Astrocyte (in vitro differentiated cells and primary cell): ENCODE data around the gene SLIT3. TPM values are rescaled to one million over a fixed set of nuclear protein-coding genes. Genes with fewer than 3 reads are reported as not detected.

ENCODE experiments used
- DNase-seq: peaks from one replicate; pipeline ENCODE4 v3.0.0-alpha.2; 2010; ENCODE audit warnings: low read depth
- FAIRE-seq: peaks from 2 replicates; lab custom pipeline; 2011; peaks lifted over from hg19 to GRCh38; lab: Jason Lieb, UNC
- H2AFZ ChIP-seq: 2 replicates; pipeline ENCODE4 v1.6.0; 2012; ENCODE audit warnings: low read depth, low read length, inconsistent platforms
- H3K27ac ChIP-seq: 2 replicates; pipeline ENCODE4 v1.5.1; 2011; ENCODE audit warnings: low read depth, low read length, inconsistent platforms
- H3K27me3 ChIP-seq: 2 replicates; pipeline ENCODE4 v1.6.0; 2011; ENCODE audit warnings: low read length, inconsistent platforms; ENCODE audit not compliant: insufficient read depth
- H3K36me3 ChIP-seq: 2 replicates; pipeline ENCODE4 v1.5.1; 2011; ENCODE audit warnings: low read length, inconsistent platforms; ENCODE audit not compliant: insufficient read depth
- H3K4me1 ChIP-seq: 2 replicates; pipeline ENCODE4 v1.5.1; 2011; ENCODE audit warnings: low read length, inconsistent platforms; ENCODE audit not compliant: insufficient read depth
- H3K4me2 ChIP-seq: 2 replicates; pipeline ENCODE4 v1.6.0; 2012; ENCODE audit warnings: low read length, inconsistent platforms
- H3K4me3 ChIP-seq: 2 replicates; pipeline ENCODE4 v1.5.1; 2011; ENCODE audit warnings: low read depth, mild to moderate bottlenecking, low read length, inconsistent platforms; ENCODE audit not compliant: insufficient read depth
- H3K79me2 ChIP-seq: 2 replicates; pipeline ENCODE4 v1.6.0; 2012; ENCODE audit warnings: mild to moderate bottlenecking, low read length, inconsistent platforms; ENCODE audit not compliant: insufficient read depth
- H3K9ac ChIP-seq: 2 replicates; pipeline ENCODE4 v1.6.0; 2012; ENCODE audit warnings: mild to moderate bottlenecking, low read length, inconsistent platforms
- H3K9me3 ChIP-seq: 2 replicates; pipeline ENCODE4 v1.5.1; 2012; ENCODE audit warnings: low read depth, mild to moderate bottlenecking, low read length, inconsistent platforms; ENCODE audit not compliant: insufficient read depth
- H4K20me1 ChIP-seq: 2 replicates; pipeline ENCODE4 v1.6.0; 2012; ENCODE audit warnings: low read length, inconsistent platforms; ENCODE audit not compliant: insufficient read depth
- H3K27ac Mint-ChIP-seq: one replicate; pipeline ENCODE4 v1.8.0; 2021; ENCODE audit warnings: mild to moderate bottlenecking, mixed read lengths; ENCODE audit not compliant: unreplicated experiment
- H3K27me3 Mint-ChIP-seq: one replicate; pipeline ENCODE4 v1.8.0; 2021; ENCODE audit warnings: low read depth, mixed read lengths; ENCODE audit not compliant: unreplicated experiment
- H3K36me3 Mint-ChIP-seq: one replicate; pipeline ENCODE4 v1.8.0; 2021; ENCODE audit warnings: low read depth, mixed read lengths; ENCODE audit not compliant: unreplicated experiment
- H3K4me1 Mint-ChIP-seq: one replicate; pipeline ENCODE4 v1.8.0; 2021; ENCODE audit warnings: low read depth, mixed read lengths; ENCODE audit not compliant: unreplicated experiment
- H3K4me3 Mint-ChIP-seq: one replicate; pipeline ENCODE4 v1.8.0; 2021; ENCODE audit warnings: mild to moderate bottlenecking, moderate library complexity, mixed read lengths; ENCODE audit not compliant: unreplicated experiment
- H3K9me3 Mint-ChIP-seq: one replicate; pipeline ENCODE4 v1.8.0; 2021; ENCODE audit warnings: mild to moderate bottlenecking, mixed read lengths; ENCODE audit not compliant: unreplicated experiment
- EZH2 ChIP-seq: IDR thresholded peaks from 2 replicates; pipeline ENCODE4 v1.6.1; 2012; ENCODE audit warnings: mild to moderate bottlenecking, low read length, inconsistent platforms; ENCODE audit not compliant: insufficient read depth
- total RNA-seq: library from RNA; stranded (reverse); gene quantifications from 2 replicates; pipeline ENCODE4 v1.2.1, GENCODE V29; 2021
- TF ChIP-seq, protein P1 (sequence below): IDR thresholded peaks from 2 replicates; pipeline ENCODE4 v1.5.1; 2011; ENCODE audit warnings: low read depth, mild to moderate bottlenecking, inconsistent platforms, low read length, moderate library complexity; ENCODE audit not compliant: insufficient read depth

SLIT3 gene
- total RNA-seq, 1 donor from 2014 or later = 20.7 TPM

DNA sequence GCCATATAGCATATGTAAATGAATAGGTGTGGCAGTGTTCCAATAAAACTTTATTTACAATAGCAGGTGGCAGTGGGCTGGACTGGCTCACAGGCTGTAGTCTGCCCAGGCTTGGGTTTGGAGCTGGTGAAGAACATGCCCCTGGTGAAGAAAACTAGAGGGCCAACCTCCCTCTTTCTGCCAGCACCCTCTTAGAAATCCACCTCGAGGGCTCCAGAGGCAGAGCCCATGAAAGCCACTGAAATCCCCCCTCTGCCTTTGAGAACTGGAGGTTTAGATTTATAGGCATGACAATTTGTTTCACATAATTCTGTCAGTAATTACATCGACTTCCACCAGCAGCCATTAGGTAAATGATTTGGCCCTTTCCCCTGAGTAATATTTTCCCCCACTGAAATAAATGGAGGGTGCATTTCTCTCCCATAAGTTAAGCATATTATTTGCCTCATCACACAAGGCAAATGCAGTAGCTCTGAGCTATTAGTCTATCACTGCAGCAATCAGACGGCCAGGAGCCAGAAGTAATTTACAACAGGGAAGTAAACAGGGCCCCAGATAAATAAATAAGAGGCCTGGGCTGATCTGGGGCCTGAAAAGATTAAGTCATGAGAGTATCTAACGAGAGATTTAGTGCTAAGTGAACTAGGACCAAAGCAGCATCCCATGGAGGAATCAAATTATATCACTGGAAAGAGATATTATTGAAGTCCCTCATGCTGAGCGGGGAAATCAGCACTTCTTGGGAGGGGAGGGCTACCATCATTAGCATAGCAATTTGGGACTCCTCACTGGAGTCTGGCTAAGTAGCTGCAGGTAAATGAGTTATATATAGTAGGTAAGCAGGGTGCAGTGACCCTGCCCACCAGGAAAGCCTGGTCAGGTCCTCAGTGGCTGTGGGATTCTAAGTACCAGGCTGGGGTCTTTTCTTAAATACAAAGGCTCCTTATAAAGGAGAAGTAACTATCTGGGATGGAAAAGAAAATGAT lies 123.9 kb downstream of the SLIT3 start:
- no peaks in the 10 kb centered on the region for H4K20me1 ChIP-seq
- Mint-ChIP-seq H3K27me3 (no peaks in the 10 kb centered on the region), H3K9me3 (no peaks in the 10 kb centered on the region), H3K4me3 (no peak overlapping the region), H3K4me1 (peaks cover 3% of the 10 kb centered on the region), H3K36me3 (peaks cover 4% of the 10 kb centered on the region), H3K27ac (no peak overlapping the region)
- no peaks in the 10 kb centered on the region for H3K79me2 ChIP-seq
- no peak overlapping the region for H3K4me2 ChIP-seq
- H3K4me1 ChIP-seq = no peaks in the 10 kb centered on the region
- no peak for FAIRE-seq
- H3K27ac ChIP-seq = no peak overlapping the region
- no peaks in the 10 kb centered on the region for H3K9me3 ChIP-seq
- H3K9ac ChIP-seq = no peak overlapping the region
- no peak overlapping the region for H2AFZ ChIP-seq
- TF ChIP-seq, protein P1, sequence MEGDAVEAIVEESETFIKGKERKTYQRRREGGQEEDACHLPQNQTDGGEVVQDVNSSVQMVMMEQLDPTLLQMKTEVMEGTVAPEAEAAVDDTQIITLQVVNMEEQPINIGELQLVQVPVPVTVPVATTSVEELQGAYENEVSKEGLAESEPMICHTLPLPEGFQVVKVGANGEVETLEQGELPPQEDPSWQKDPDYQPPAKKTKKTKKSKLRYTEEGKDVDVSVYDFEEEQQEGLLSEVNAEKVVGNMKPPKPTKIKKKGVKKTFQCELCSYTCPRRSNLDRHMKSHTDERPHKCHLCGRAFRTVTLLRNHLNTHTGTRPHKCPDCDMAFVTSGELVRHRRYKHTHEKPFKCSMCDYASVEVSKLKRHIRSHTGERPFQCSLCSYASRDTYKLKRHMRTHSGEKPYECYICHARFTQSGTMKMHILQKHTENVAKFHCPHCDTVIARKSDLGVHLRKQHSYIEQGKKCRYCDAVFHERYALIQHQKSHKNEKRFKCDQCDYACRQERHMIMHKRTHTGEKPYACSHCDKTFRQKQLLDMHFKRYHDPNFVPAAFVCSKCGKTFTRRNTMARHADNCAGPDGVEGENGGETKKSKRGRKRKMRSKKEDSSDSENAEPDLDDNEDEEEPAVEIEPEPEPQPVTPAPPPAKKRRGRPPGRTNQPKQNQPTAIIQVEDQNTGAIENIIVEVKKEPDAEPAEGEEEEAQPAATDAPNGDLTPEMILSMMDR = no peak
- TF ChIP-seq EZH2 = no peak
- no peak for DNase-seq
- H3K36me3 ChIP-seq = no peaks in the 10 kb centered on the region
- H3K27me3 ChIP-seq = no peaks in the 10 kb centered on the region
- H3K4me3 ChIP-seq = no peak overlapping the region

- Mint-ChIP-seq H3K4me1 (no peaks in the 10 kb centered on the region), H3K27ac (no peak overlapping the region), H3K27me3 (no peaks in the 10 kb centered on the region), H3K4me3 (no peak overlapping the region), H3K9me3 (peaks cover 5% of the 10 kb centered on the region), H3K36me3 (peaks cover 4% of the 10 kb centered on the region)
- DNase-seq (no peak), FAIRE-seq (no peak)
- Histone ChIP-seq H3K4me1 (no peaks in the 10 kb centered on the region), H2AFZ (no peak overlapping the region), H4K20me1 (no peaks in the 10 kb centered on the region), H3K27ac (no peak overlapping the region), H3K4me3 (no peak overlapping the region), H3K27me3 (no peaks in the 10 kb centered on the region), H3K36me3 (no peaks in the 10 kb centered on the region), H3K9me3 (no peaks in the 10 kb centered on the region), H3K4me2 (no peak overlapping the region), H3K9ac (no peak overlapping the region), H3K79me2 (no peaks in the 10 kb centered on the region)
- TF ChIP-seq EZH2 = no peak
- TF ChIP-seq, protein P1 = no peak
Observed at GRCh38 chr5:169175733-169176132, 125.2 kb downstream of the SLIT3 start.

DNA sequence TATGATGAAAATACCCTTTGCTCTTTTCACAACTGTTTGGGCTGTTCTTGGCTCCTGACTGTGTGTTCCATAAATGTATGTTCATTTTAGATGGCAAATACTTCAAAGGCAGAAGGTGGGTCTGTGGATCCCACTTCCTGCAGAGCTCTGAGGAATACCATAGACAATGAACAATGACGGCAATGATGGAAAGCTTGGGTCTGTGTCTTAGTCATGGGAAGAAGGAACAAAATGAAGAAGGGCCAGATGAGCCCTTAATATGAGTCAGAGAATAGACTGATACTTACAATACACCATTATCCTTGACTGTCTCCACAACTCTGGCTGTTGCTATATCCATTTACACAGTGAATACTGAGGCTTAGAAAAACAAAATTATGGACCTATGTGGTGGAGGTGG lies 126.0 kb downstream of the SLIT3 start:
- H3K9me3 Mint-ChIP-seq = peaks cover 5% of the 10 kb centered on the region

More for the DNA sequence above, 126.0 kb downstream of the SLIT3 start:
- H3K4me2 ChIP-seq = no peak overlapping the region
- H3K9ac ChIP-seq = no peak overlapping the region
- no peaks in the 10 kb centered on the region for H3K9me3 ChIP-seq
- no peaks in the 10 kb centered on the region for H4K20me1 ChIP-seq
- H3K79me2 ChIP-seq = no peaks in the 10 kb centered on the region
- Mint-ChIP-seq H3K4me3 (no peak overlapping the region), H3K4me1 (no peaks in the 10 kb centered on the region), H3K36me3 (peaks cover 4% of the 10 kb centered on the region), H3K27ac (no peak overlapping the region), H3K27me3 (no peaks in the 10 kb centered on the region)
- no peak for FAIRE-seq
- no peak for DNase-seq
- H3K36me3 ChIP-seq = no peaks in the 10 kb centered on the region
- no peak for TF ChIP-seq EZH2
- TF ChIP-seq, protein P1 = no peak
- no peaks in the 10 kb centered on the region for H3K4me1 ChIP-seq
- H3K4me3 ChIP-seq = no peak overlapping the region
- H3K27ac ChIP-seq = no peak overlapping the region
- H3K27me3 ChIP-seq = no peaks in the 10 kb centered on the region
- H2AFZ ChIP-seq = no peak overlapping the region
